Panc1 (cell line): ENCODE measurements around the gene DCUN1D3. TPM values are rescaled to one million over a fixed set of nuclear protein-coding genes. Genes with fewer than 3 reads are reported as not detected.

ENCODE experiments used
- ATAC-seq: fragments of 200-7000 bp; cut with Tn5 transposase; 2 replicates; pipeline ENCODE4 v1.9.1; 2020; ENCODE audit warnings: mild to moderate bottlenecking, moderate library complexity
- BruUV-seq: library from RNA; stranded (reverse); fragments of 400-500 nt; replicated peaks from 2 replicates; lab custom pipeline; 2021; lab: Mats Ljungman, UMichigan
- CTCF ChIA-PET: fragments of 300-600 bp; sonication (Branson Sonifier 250); formaldehyde crosslinking; loops from one replicate; lab custom pipeline; 2022; ENCODE audit warnings: antibody characterized with exemption; lab: Charles Lee
- POLR2A ChIA-PET: fragments of 300-600 bp; sonication (Branson Sonifier 250); formaldehyde crosslinking; loops from one replicate; lab custom pipeline; 2022; ENCODE audit warnings: antibody characterized with exemption; lab: Charles Lee
- DNase-seq: peaks from one replicate; pipeline ENCODE4 v3.0.0-alpha.2; 2010; ENCODE audit warnings: low read depth, low spot score
- H3K27ac ChIP-seq: 2 replicates; pipeline ENCODE4 v1.5.1; 2011; ENCODE audit warnings: mild to moderate bottlenecking, low read length, inconsistent platforms
- H3K27me3 ChIP-seq: fragments of 200-500 bp; sonication (Bioruptor generic); 2 replicates; pipeline ENCODE4 v1.6.0; 2014; ENCODE audit warnings: low read length, inconsistent platforms; ENCODE audit not compliant: control insufficient read depth, insufficient read depth
- H3K36me3 ChIP-seq: fragments of 200-500 bp; sonication (Bioruptor generic); 2 replicates; pipeline ENCODE4 v1.5.1; 2014; ENCODE audit warnings: inconsistent platforms, mild to moderate bottlenecking, low read length, moderate library complexity; ENCODE audit not compliant: control insufficient read depth, insufficient read depth
- H3K4me1 ChIP-seq: 2 replicates; pipeline ENCODE4 v1.5.1; 2011; ENCODE audit warnings: inconsistent platforms, mild to moderate bottlenecking, low read length, moderate library complexity; ENCODE audit not compliant: control insufficient read depth, insufficient read depth
- H3K4me3 ChIP-seq, 2 experiments: 2 replicates each; pipeline ENCODE4 v1.5.1; 2011 to 2012; ENCODE audit warnings: low read depth in 2 of 2, low read length in 2 of 2, mild to moderate bottlenecking in 2 of 2, inconsistent platforms in 1 of 2, moderate library complexity in 1 of 2
- H3K9me3 ChIP-seq: fragments of 200-500 bp; sonication (Bioruptor generic); 2 replicates; pipeline ENCODE4 v1.5.1; 2014; ENCODE audit warnings: low read depth, mild to moderate bottlenecking, inconsistent platforms, low read length, moderate library complexity; ENCODE audit not compliant: control insufficient read depth, insufficient read depth
- CTCF ChIP-seq: fragments of 450-650 bp; IDR thresholded peaks from 2 replicates; pipeline ENCODE4 v1.5.1; 2017; ENCODE audit warnings: mild to moderate bottlenecking
- POLR2AphosphoS5 ChIP-seq: IDR thresholded peaks from 2 replicates; pipeline ENCODE4 v1.6.1; 2012; ENCODE audit warnings: mild to moderate bottlenecking, low read depth, low read length, moderate library complexity
- REST ChIP-seq, 2 experiments: IDR thresholded peaks; 2 replicates each; pipeline ENCODE4 v1.6.1; 2011 to 2012; ENCODE audit warnings: low read depth in 2 of 2, control low read depth in 1 of 2, low read length in 1 of 2, mild to moderate bottlenecking in 1 of 2, moderate library complexity in 1 of 2; ENCODE audit not compliant: insufficient read depth in 1 of 2
- SIN3A ChIP-seq: IDR thresholded peaks from 2 replicates; pipeline ENCODE4 v1.6.1; 2012; ENCODE audit warnings: low read depth, mild to moderate bottlenecking, low read length, moderate library complexity, borderline replicate concordance; ENCODE audit not compliant: insufficient read depth
- TCF7L2 ChIP-seq: IDR thresholded peaks from 2 replicates; pipeline ENCODE4 v1.6.1; 2011; ENCODE audit warnings: mild to moderate bottlenecking, low read depth, low read length, inconsistent platforms
- in situ Hi-C: cut with HindIII; loops from 2 replicates; pipeline ENCODE4 v1.10.0; 2016; ENCODE audit warnings: low sequenced_read_pairs, low pct_unique_long_range_greater_than_20kb
- intact Hi-C: fragments of 100-400 bp; cut with micrococcal nuclease; formaldehyde crosslinking; loops from one replicate; pipeline ENCODE4 v1.10.0; 2022; ENCODE audit not compliant: unreplicated experiment
- total RNA-seq: library from RNA; stranded (reverse); gene quantifications from one replicate; pipeline ENCODE4 v1.2.1, GENCODE V29; 2021; ENCODE audit not compliant: unreplicated experiment

DCUN1D3 gene
- total RNA-seq, 1 experiment from 2014 or later, result 23.5 TPM

- intact Hi-C loops (no loop called here), in situ Hi-C loops (no loop called here)
- Histone ChIP-seq H3K9me3 (no peaks in the 10 kb centered on the region), H3K4me1 (no peaks in the 10 kb centered on the region), H3K4me3 (no peak overlapping the region), H3K27me3 (no peaks in the 10 kb centered on the region), H3K27ac (no peak overlapping the region), H3K36me3 (no peaks in the 10 kb centered on the region)
- ChIA-PET POLR2A (no interaction called here), CTCF (no interaction called here)
- no TSS peak for BruUV-seq
- TF ChIP-seq TCF7L2 (no peak), SIN3A (no peak), POLR2AphosphoS5 (no peak), CTCF (no peak)
- DNase-seq, result peak; percentile 10
- ATAC-seq, result no peak
These were observed 44.9 kb upstream of the DCUN1D3 start for GRCh38 chr16:20944861-20945574.

- BruUV-seq, result no TSS peak
- intact Hi-C loops, result no loop called here
- no peaks in the 10 kb centered on the region for H3K4me1 ChIP-seq
- no peak; the same call in 1 of the 2 replicates for ATAC-seq
- CTCF ChIA-PET, result no interaction called here
- no peak for DNase-seq
- no peak overlapping the region for H3K4me3 ChIP-seq
- no peaks in the 10 kb centered on the region for H3K36me3 ChIP-seq
- TF ChIP-seq TCF7L2 (no peak), SIN3A (no peak), CTCF (no peak), REST (IDR thresholded peaks at IDR 0.05; ENCODE audit: insufficient read depth in 1 of 2, low read depth in 2 of 2, low read length in 1 of 2) (no peak), POLR2AphosphoS5 (no peak)
- POLR2A ChIA-PET, result interaction anchor here (0.7 kb wide), 1 partner anchor 13 kb away, joined by 12 read pairs; no protein-coding TSS in a partner anchor
- in situ Hi-C loops, result no loop called here
- no peaks in the 10 kb centered on the region for H3K9me3 ChIP-seq
- no peak overlapping the region for H3K27ac ChIP-seq
- H3K27me3 ChIP-seq, result no peaks in the 10 kb centered on the region
These were observed 42.1 kb upstream of the DCUN1D3 start for GRCh38 chr16:20942256-20942655.
